Loucy (cell line): ENCODE measurements around the gene TEAD4.

Experiments
- H2AFZ ChIP-seq: fragments of 200-600 bp; sonication (generic); 2 replicates; pipeline ENCODE4 v1.6.0; 2016; ENCODE audit warnings: antibody characterized with exemption, mild to moderate bottlenecking, low read length, moderate library complexity
- H3F3A ChIP-seq: fragments of 200-600 bp; 2 replicates; pipeline ENCODE4 v1.6.0; 2016; ENCODE audit warnings: antibody characterized with exemption, low read depth, mild to moderate bottlenecking
- H3K27me3 ChIP-seq: fragments of 200-600 bp; sonication (generic); 2 replicates; pipeline ENCODE4 v1.6.1; 2014; ENCODE audit warnings: low read length, mild to moderate bottlenecking; ENCODE audit not compliant: insufficient read depth, poor library complexity, severe bottlenecking
- H3K36me3 ChIP-seq: fragments of 200-600 bp; sonication (generic); 2 replicates; pipeline ENCODE4 v1.6.1; 2016; ENCODE audit warnings: low read length; ENCODE audit not compliant: insufficient read depth
- H3K4me1 ChIP-seq: fragments of 200-600 bp; sonication (generic); 2 replicates; pipeline ENCODE4 v1.5.1; 2014; ENCODE audit warnings: low read length, mild to moderate bottlenecking; ENCODE audit not compliant: insufficient read depth, poor library complexity, severe bottlenecking
- H3K4me2 ChIP-seq: fragments of 200-600 bp; sonication (generic); 2 replicates; pipeline ENCODE4 v1.6.0; 2014; ENCODE audit warnings: antibody characterized with exemption, low read length, low read depth, mild to moderate bottlenecking; ENCODE audit not compliant: poor library complexity, severe bottlenecking
- H3K4me3 ChIP-seq: fragments of 200-600 bp; sonication (generic); 2 replicates; pipeline ENCODE4 v1.5.1; 2014; ENCODE audit warnings: low read length, mild to moderate bottlenecking, mixed read lengths; ENCODE audit not compliant: poor library complexity, severe bottlenecking
- H3K79me2 ChIP-seq: fragments of 200-600 bp; sonication (generic); 2 replicates; pipeline ENCODE4 v1.6.1; 2014; ENCODE audit warnings: low read length; ENCODE audit not compliant: insufficient read depth
- H3K9ac ChIP-seq: fragments of 200-600 bp; sonication (generic); 2 replicates; pipeline ENCODE4 v1.6.0; 2014; ENCODE audit warnings: mild to moderate bottlenecking, low read depth, low read length, moderate library complexity; ENCODE audit not compliant: poor library complexity, severe bottlenecking
- H3K9me2 ChIP-seq: fragments of 200-600 bp; sonication (generic); replicated peaks from 2 replicates; pipeline ENCODE4 v1.6.1; 2016; ENCODE audit warnings: low read depth, low read length, mixed read lengths
- H3K9me3 ChIP-seq: fragments of 200-600 bp; sonication (generic); 2 replicates; pipeline ENCODE4 v1.6.1; 2014; ENCODE audit warnings: mild to moderate bottlenecking, antibody characterized with exemption, low read length, low read depth; ENCODE audit not compliant: insufficient read depth
- H4K20me1 ChIP-seq: fragments of 200-600 bp; sonication (generic); 2 replicates; pipeline ENCODE4 v1.6.0; 2014; ENCODE audit warnings: antibody characterized with exemption, low read length, mild to moderate bottlenecking; ENCODE audit not compliant: insufficient read depth, poor library complexity, severe bottlenecking
- EZH2phosphoT487 ChIP-seq: fragments of 200-600 bp; IDR thresholded peaks from 2 replicates; pipeline ENCODE4 v1.6.1; 2018; ENCODE audit warnings: antibody characterized with exemption, mild to moderate bottlenecking, moderate library complexity, borderline replicate concordance
- TF ChIP-seq, protein P1 (sequence below): fragments of 200-600 bp; sonication (generic); conservative IDR thresholded peaks from 2 replicates; pipeline ENCODE4 v1.5.1; 2014; ENCODE audit warnings: mild to moderate bottlenecking, antibody characterized with exemption, low read length

TEAD4 gene

DNA sequence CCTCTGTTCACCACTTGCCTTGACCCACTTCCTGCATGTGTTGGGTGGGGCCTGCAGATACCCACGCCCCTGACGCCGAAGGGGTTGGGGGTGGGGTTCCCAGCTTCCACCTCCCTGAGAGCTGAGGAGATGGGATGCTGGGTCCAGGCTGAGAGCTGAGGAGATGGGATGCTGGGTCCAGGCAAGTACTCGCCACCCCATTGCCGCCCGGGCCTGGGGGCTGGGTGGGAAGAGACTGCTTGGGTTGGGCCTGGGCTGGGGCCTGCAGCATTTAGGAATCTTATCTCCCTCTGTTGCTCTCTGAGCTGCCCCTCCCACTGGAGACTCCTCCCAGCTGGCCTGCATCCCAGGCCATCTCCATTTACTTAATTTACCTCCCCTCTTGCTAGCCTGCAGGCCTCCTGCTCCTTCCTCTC is 17.4 kb downstream of the TEAD4 start:
- Histone ChIP-seq H3K9me2 (no peaks in the 10 kb centered on the region), H2AFZ (no peak overlapping the region), H3K4me1 (no peaks in the 10 kb centered on the region), H4K20me1 (no peaks in the 10 kb centered on the region), H3F3A (no peaks in the 10 kb centered on the region), H3K79me2 (no peaks in the 10 kb centered on the region), H3K9me3 (no peaks in the 10 kb centered on the region), H3K4me3 (no peak overlapping the region), H3K9ac (no peak overlapping the region), H3K36me3 (no peaks in the 10 kb centered on the region), H3K27me3 (no peaks in the 10 kb centered on the region), H3K4me2 (no peak overlapping the region)
- TF ChIP-seq, protein P1, sequence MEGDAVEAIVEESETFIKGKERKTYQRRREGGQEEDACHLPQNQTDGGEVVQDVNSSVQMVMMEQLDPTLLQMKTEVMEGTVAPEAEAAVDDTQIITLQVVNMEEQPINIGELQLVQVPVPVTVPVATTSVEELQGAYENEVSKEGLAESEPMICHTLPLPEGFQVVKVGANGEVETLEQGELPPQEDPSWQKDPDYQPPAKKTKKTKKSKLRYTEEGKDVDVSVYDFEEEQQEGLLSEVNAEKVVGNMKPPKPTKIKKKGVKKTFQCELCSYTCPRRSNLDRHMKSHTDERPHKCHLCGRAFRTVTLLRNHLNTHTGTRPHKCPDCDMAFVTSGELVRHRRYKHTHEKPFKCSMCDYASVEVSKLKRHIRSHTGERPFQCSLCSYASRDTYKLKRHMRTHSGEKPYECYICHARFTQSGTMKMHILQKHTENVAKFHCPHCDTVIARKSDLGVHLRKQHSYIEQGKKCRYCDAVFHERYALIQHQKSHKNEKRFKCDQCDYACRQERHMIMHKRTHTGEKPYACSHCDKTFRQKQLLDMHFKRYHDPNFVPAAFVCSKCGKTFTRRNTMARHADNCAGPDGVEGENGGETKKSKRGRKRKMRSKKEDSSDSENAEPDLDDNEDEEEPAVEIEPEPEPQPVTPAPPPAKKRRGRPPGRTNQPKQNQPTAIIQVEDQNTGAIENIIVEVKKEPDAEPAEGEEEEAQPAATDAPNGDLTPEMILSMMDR = no peak
- TF ChIP-seq EZH2phosphoT487 = no peak

DNA sequence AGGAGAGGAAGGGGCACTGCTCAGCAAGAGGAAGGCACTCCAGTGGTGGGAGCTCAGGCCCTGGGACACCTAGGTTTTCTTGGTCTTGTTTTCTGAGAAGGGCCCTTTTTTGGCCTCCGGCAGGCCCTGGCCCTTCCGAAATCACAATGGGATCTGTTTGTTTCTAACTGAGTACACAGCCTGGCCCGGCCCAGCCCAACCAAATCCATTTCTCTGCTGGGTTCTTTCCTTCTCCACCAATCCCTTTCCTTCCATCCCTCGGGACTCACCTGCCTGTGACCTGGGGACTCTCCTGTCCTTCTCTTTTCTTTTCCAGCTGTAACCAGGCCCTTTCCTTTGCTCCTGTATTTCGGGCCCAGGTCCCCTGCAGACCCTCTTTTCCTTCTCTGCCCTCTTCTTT is 18.6 kb downstream of the TEAD4 start:
- Histone ChIP-seq H3K4me1 (no peaks in the 10 kb centered on the region), H3F3A (no peaks in the 10 kb centered on the region), H3K36me3 (no peaks in the 10 kb centered on the region), H3K27me3 (no peaks in the 10 kb centered on the region), H3K9ac (no peak overlapping the region), H3K9me3 (no peaks in the 10 kb centered on the region), H3K79me2 (no peaks in the 10 kb centered on the region), H4K20me1 (no peaks in the 10 kb centered on the region), H3K4me2 (no peak overlapping the region), H2AFZ (no peak overlapping the region), H3K9me2 (no peaks in the 10 kb centered on the region), H3K4me3 (no peak overlapping the region)
- TF ChIP-seq EZH2phosphoT487 = no peak
- TF ChIP-seq, protein P1 = no peak

DNA sequence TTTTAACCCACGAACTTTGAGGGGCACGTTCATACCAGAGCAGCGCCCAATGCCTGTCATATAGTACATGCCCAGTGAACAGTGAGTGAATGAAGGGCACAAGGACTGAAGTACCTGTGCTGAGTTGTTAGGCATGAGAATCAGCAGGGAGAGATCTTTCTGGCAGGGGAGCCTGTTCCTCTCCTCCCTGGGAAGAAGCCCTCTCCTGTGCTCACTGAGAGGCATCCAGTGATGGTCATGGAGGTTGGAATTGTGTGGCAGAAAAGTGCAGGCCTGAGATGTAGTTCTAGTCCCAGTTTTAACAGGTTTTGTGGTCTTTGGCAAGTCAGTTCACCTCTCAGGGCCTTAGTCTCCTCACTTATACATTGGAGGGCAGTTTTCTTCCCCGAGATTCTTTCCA is 20.6 kb downstream of the TEAD4 start:
- Histone ChIP-seq H3K9ac (no peak overlapping the region), H4K20me1 (no peaks in the 10 kb centered on the region), H3K4me1 (no peaks in the 10 kb centered on the region), H3K9me2 (no peaks in the 10 kb centered on the region), H3K79me2 (no peaks in the 10 kb centered on the region), H3K9me3 (no peaks in the 10 kb centered on the region), H3K27me3 (no peaks in the 10 kb centered on the region), H3K4me2 (no peak overlapping the region), H2AFZ (no peak overlapping the region), H3K4me3 (no peak overlapping the region), H3K36me3 (no peaks in the 10 kb centered on the region), H3F3A (no peaks in the 10 kb centered on the region)
- TF ChIP-seq EZH2phosphoT487 = no peak
- TF ChIP-seq, protein P1 = no peak
